ENCODE results near the gene RNF115. TPM values are rescaled to one million over a fixed set of nuclear protein-coding genes. Genes with fewer than 3 reads are reported as not detected.
"Not testable (repeated sequence)": the region's sequence is repeated elsewhere in the genome, so short reads cannot be mapped to it uniquely, and the experiment has no call there.

RNF115 gene
- polyA plus RNA-seq, 1 experiment: 32.9 TPM

- ChIA-PET POLR2A (no interaction called here), CTCF (no interaction called here)
Measured at GRCh38 chr1:145796753-145797152, 27.1 kb downstream of the RNF115 start.

GRCh38 chr1:145795257-145795881, 28.5 kb downstream of the RNF115 start:
- Histone ChIP-seq H3K27ac (ENCODE audit: low read depth, low read length) (no peak overlapping the region), H3K27me3 (ENCODE audit: control insufficient read depth, insufficient read depth, low read length) (no peaks in the 10 kb centered on the region), H3K4me3 (ENCODE audit: low read depth, low read length) (no peak overlapping the region), H3K9me3 (ENCODE audit: control insufficient read depth, insufficient read depth, low read length) (peaks cover 6% of the 10 kb centered on the region; the same call in 1 of the 2 replicates)
- no peak for DNase-seq (ENCODE audit: low read depth, low spot score)
- CTCF ChIA-PET: interaction anchor here (0.6 kb wide), 1 partner anchor 74 kb away, joined by 3 read pairs; no protein-coding TSS in a partner anchor
- POLR2A ChIA-PET: no interaction called here
- no peak for TF ChIP-seq CTCF (IDR thresholded peaks at IDR 0.05; ENCODE audit: low read depth, low read length)

More at GRCh38 chr1:145796753-145797152, 27.1 kb downstream of the RNF115 start:
- Histone ChIP-seq H3K27me3 (ENCODE audit: control insufficient read depth, insufficient read depth, low read length) (no peaks in the 10 kb centered on the region), H3K27ac (ENCODE audit: low read depth, low read length) (no peak overlapping the region), H3K4me3 (ENCODE audit: low read depth, low read length) (no peak overlapping the region), H3K9me3 (ENCODE audit: control insufficient read depth, insufficient read depth, low read length) (peaks cover 6% of the 10 kb centered on the region; the same call in 1 of the 2 replicates)
- no peak for TF ChIP-seq CTCF (IDR thresholded peaks at IDR 0.05; ENCODE audit: low read depth, low read length)
- no peak for DNase-seq (ENCODE audit: low read depth, low spot score)

- ChIA-PET CTCF (no interaction called here), POLR2A (no interaction called here)
- no peaks in the 10 kb centered on the region for H3K27me3 ChIP-seq (ENCODE audit: control insufficient read depth, insufficient read depth, low read length)
- DNase-seq (ENCODE audit: low read depth, low spot score): no peak
- TF ChIP-seq CTCF (IDR thresholded peaks at IDR 0.05; ENCODE audit: low read depth, low read length): no peak
- H3K4me3 ChIP-seq (ENCODE audit: low read depth, low read length): no peak overlapping the region
- H3K27ac ChIP-seq (ENCODE audit: low read depth, low read length): no peak overlapping the region
- H3K9me3 ChIP-seq (ENCODE audit: control insufficient read depth, insufficient read depth, low read length): peaks cover 6% of the 10 kb centered on the region; the same call in 1 of the 2 replicates
Measured at GRCh38 chr1:145792484-145792883, 31.4 kb downstream of the RNF115 start.

GRCh38 chr1:145791860-145792259, 32.0 kb downstream of the RNF115 start:
- DNase-seq (ENCODE audit: low read depth, low spot score); POLR2A ChIA-PET; H3K9me3 ChIP-seq (ENCODE audit: control insufficient read depth, insufficient read depth, low read length); H3K27ac ChIP-seq (ENCODE audit: low read depth, low read length); H3K4me3 ChIP-seq (ENCODE audit: low read depth, low read length); H3K27me3 ChIP-seq (ENCODE audit: control insufficient read depth, insufficient read depth, low read length): not testable (repeated sequence)
- CTCF ChIA-PET: interaction anchor here (1.4 kb wide), 1 partner anchor 187 kb away, joined by 4 read pairs; no protein-coding TSS in a partner anchor

GRCh38 chr1:145788580-145788979, 35.3 kb downstream of the RNF115 start:
- TF ChIP-seq CTCF (IDR thresholded peaks at IDR 0.05; ENCODE audit: low read depth, low read length): no peak
- CTCF ChIA-PET: no interaction called here

More at GRCh38 chr1:145788580-145788979, 35.3 kb downstream of the RNF115 start:
- Histone ChIP-seq H3K4me3 (ENCODE audit: low read depth, low read length) (no peak overlapping the region), H3K27ac (ENCODE audit: low read depth, low read length) (no peak overlapping the region), H3K27me3 (ENCODE audit: control insufficient read depth, insufficient read depth, low read length) (no peaks in the 10 kb centered on the region), H3K9me3 (ENCODE audit: control insufficient read depth, insufficient read depth, low read length) (no peaks in the 10 kb centered on the region)
- POLR2A ChIA-PET: interaction anchor here (0.5 kb wide), 1 partner anchor 76 kb away, joined by 4 read pairs; no protein-coding TSS in a partner anchor
- no peak for DNase-seq (ENCODE audit: low read depth, low spot score)
